GM21390 (cell line): Measurements from ENCODE around the gene TAB2.

Experiments
- ATAC-seq: cut with Tn5 transposase; IDR thresholded peaks from one replicate; pipeline ENCODE4 v1.9.1; 2021; ENCODE audit not compliant: unreplicated experiment

Gene TAB2

GRCh38 chr6:149317644-149318571, at the start of gene TAB2:
Gene TAB2, plus strand, starts transcription at chr6:149317712. Its CDS starts 52,286 bp downstream, at chr6:149369998.
- peak; percentile 24 for ATAC-seq

GRCh38 chr6:149268146-149268545, 49.4 kb upstream of the TAB2 start:
- ATAC-seq = no peak

- no peak for ATAC-seq
Observed at GRCh38 chr6:149268768-149269167, 48.7 kb upstream of the TAB2 start.

- ATAC-seq = no peak
Observed at GRCh38 chr6:149270616-149271015, 46.9 kb upstream of the TAB2 start.

- ATAC-seq = peak; percentile 53
Observed at GRCh38 chr6:149271348-149272340, 45.9 kb upstream of the TAB2 start.

GRCh38 chr6:149273318-149273717, 44.2 kb upstream of the TAB2 start:
- ATAC-seq = no peak

GRCh38 chr6:149275621-149276020, 41.9 kb upstream of the TAB2 start:
- ATAC-seq = no peak

- ATAC-seq = no peak
Observed at GRCh38 chr6:149277621-149278020, 39.9 kb upstream of the TAB2 start.

GRCh38 chr6:149278997-149279396, 38.5 kb upstream of the TAB2 start:
- no peak for ATAC-seq

- no peak for ATAC-seq
Observed at GRCh38 chr6:149284904-149285303, 32.6 kb upstream of the TAB2 start.

- no peak for ATAC-seq
Observed at GRCh38 chr6:149285626-149286025, 31.9 kb upstream of the TAB2 start.

GRCh38 chr6:149286905-149287304, 30.6 kb upstream of the TAB2 start:
- no peak for ATAC-seq

GRCh38 chr6:149289192-149289781, 28.2 kb upstream of the TAB2 start:
- ATAC-seq = no peak

GRCh38 chr6:149289966-149290365, 27.5 kb upstream of the TAB2 start:
- ATAC-seq = no peak

GRCh38 chr6:149293244-149293643, 24.3 kb upstream of the TAB2 start:
- ATAC-seq = peak; percentile 58

- no peak for ATAC-seq
Observed at GRCh38 chr6:149300563-149300962, 16.9 kb upstream of the TAB2 start.

- ATAC-seq = no peak
Observed at GRCh38 chr6:149302723-149303122, 14.8 kb upstream of the TAB2 start.

GRCh38 chr6:149303468-149303867, 14.0 kb upstream of the TAB2 start:
- ATAC-seq = no peak

GRCh38 chr6:149305372-149305771, 12.1 kb upstream of the TAB2 start:
- ATAC-seq = no peak

GRCh38 chr6:149306967-149307366, 10.5 kb upstream of the TAB2 start:
- no peak for ATAC-seq

GRCh38 chr6:149311293-149311692, 6.2 kb upstream of the TAB2 start:
- ATAC-seq = no peak
